PFSK-1 (cell line): ENCODE results near the gene TMEM126B.

Experiments
- FOXP2 ChIP-seq: optimal IDR thresholded peaks from 2 replicates; pipeline ENCODE3; 2011; ENCODE audit warnings: borderline replicate concordance, control low read depth, inconsistent platforms; ENCODE audit not compliant: insufficient read depth; ENCODE audit errors: extremely low read length, extremely low read depth
- POLR2AphosphoS5 ChIP-seq: IDR thresholded peaks from 2 replicates; pipeline ENCODE4 v1.6.1; 2012; ENCODE audit warnings: low read depth, mild to moderate bottlenecking, control low read depth, low read length, moderate library complexity
- REST ChIP-seq, 2 experiments: IDR thresholded peaks; 2 replicates each; pipeline versions ENCODE4 v1.6.1 to v1.8.0; 2011 to 2012; ENCODE audit warnings: low read depth in 2 of 2, low read length in 2 of 2, control low read depth in 1 of 2, inconsistent platforms in 1 of 2, mild to moderate bottlenecking in 1 of 2, moderate library complexity in 1 of 2; ENCODE audit not compliant: insufficient read depth in 1 of 2
- SIN3A ChIP-seq: IDR thresholded peaks from 2 replicates; pipeline ENCODE4 v1.6.1; 2012; ENCODE audit warnings: mild to moderate bottlenecking, low read length, moderate library complexity, borderline replicate concordance; ENCODE audit not compliant: insufficient read depth
- TAF1 ChIP-seq: IDR thresholded peaks from 2 replicates; pipeline ENCODE4 v1.6.1; 2012; ENCODE audit warnings: low read length, control low read depth, borderline replicate concordance; ENCODE audit not compliant: insufficient read depth

The TMEM126B gene

DNA sequence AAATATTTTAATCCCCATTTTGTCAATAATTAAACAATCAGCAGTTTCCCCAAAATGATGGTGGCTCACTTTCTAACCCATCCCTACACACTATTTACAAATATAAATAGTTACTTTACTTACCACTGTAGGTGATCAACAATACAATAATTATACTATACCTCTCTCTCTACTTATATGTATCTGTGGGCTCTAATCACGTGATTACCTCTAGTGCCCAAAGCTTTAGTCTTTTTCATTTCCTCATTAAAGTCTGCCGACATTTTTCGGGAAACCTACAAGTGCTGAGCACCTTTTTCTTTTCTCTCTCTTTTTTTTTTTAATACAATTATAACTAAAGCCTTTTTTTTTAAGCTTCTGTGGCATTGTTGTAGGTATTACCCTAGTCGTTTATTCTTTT, 25.2 kb upstream of the TMEM126B start:
- TF ChIP-seq FOXP2 (no peak), SIN3A (no peak), POLR2AphosphoS5 (no peak), TAF1 (no peak), REST (IDR thresholded peaks at IDR 0.05; ENCODE audit: insufficient read depth in 1 of 2, low read depth in 2 of 2, low read length in 2 of 2) (no peak)

DNA sequence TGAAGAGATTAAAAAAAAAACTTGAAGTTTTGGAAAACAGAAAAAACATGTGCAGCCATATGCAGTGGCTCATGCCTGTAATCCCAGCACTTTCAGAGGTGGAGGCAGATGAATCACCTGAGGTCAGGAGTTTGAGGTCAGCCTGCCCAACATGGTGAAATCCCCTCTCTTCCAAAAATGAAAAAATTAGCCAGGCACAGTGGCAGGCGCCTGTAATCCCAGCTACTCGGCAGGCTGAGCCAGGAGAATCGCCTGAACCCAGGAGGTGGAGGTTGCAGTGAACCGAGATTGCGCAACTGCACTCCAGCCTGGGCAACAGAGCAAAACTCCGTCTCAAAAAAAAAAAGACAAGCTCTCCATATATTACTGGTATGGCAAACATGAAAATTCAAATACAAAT, 8.9 kb upstream of the TMEM126B start:
- TF ChIP-seq REST (IDR thresholded peaks at IDR 0.05; ENCODE audit: insufficient read depth in 1 of 2, low read depth in 2 of 2, low read length in 2 of 2) (no peak), SIN3A (no peak), TAF1 (no peak), FOXP2 (no peak), POLR2AphosphoS5 (no peak)

- TF ChIP-seq POLR2AphosphoS5 (no peak), TAF1 (no peak), FOXP2 (no peak), REST (IDR thresholded peaks at IDR 0.05; ENCODE audit: insufficient read depth in 1 of 2, low read depth in 2 of 2, low read length in 2 of 2) (no peak), SIN3A (no peak)
Observed at GRCh38 chr11:85620256-85620655, 8.1 kb upstream of the TMEM126B start.

GRCh38 chr11:85626496-85626895, 1.9 kb upstream of the TMEM126B start:
- TF ChIP-seq SIN3A (no peak), TAF1 (no peak), POLR2AphosphoS5 (no peak), REST (IDR thresholded peaks at IDR 0.05; ENCODE audit: insufficient read depth in 1 of 2, low read depth in 2 of 2, low read length in 2 of 2) (no peak), FOXP2 (no peak)
